Measurements from ENCODE around the gene APBB2. TPM values are rescaled to one million over a fixed set of nuclear protein-coding genes. Genes with fewer than 3 reads are reported as not detected.

Gene APBB2
- total and polyA plus RNA-seq, 2 donors (not counting 1 experiment from before 2014, with no cell fraction given) = 4.4 to 15.8 TPM

DNA sequence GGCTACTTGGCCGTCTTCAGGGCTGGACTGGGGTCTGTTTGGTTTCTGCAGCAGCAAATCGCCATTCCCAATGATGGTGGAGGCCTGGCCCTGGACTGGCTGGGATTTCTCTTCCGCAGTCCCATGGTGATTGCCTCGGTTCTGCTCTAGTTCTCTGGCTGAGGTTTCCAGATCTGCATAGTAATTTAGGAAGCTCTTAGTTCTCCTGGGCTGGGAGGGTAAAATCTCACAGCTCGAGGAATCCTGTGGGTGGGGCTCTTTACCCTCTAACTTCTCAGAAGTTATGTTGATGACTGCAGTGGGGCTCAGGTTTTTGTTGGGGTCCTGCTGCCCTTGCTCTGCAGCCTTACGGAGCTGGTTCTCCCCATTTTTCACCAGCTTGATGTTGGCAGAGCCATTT is 200.6 kb downstream of the APBB2 start:
- ChIA-PET CTCF (no interaction called here), POLR2A (no interaction called here)
- Histone ChIP-seq H2AFZ (ENCODE audit: insufficient read depth, low read depth, low read length, poor library complexity, severe bottlenecking) (no peak overlapping the region), H3K9ac (ENCODE audit: low read length) (no peak overlapping the region), H3K79me2 (ENCODE audit: control insufficient read depth, insufficient read depth, low read length) (no peaks in the 10 kb centered on the region), H3K27me3 (replicated peaks in 1 of 4; ENCODE audit: control extremely low read depth in 1 of 4, control insufficient read depth in 3 of 4, insufficient read depth in 4 of 4, low read length in 3 of 4) (peaks cover 0 to 3% (median 0%) of the 10 kb centered on the region in 4 experiments), H3K27ac (ENCODE audit: low read length in 2 of 2) (no peak overlapping the region), H3K36me3 (replicated peaks in 1 of 2; ENCODE audit: control extremely low read depth in 1 of 2, control insufficient read depth in 1 of 2, extremely low read depth in 1 of 2, insufficient read depth in 2 of 2, low read length in 1 of 2) (no peaks in the 10 kb centered on the region), H3K9me3 (ENCODE audit: control extremely low read depth in 1 of 3, control insufficient read depth in 2 of 3, insufficient read depth in 1 of 3, low read length in 2 of 3) (peaks cover 0 to 2% (median 0%) of the 10 kb centered on the region in 3 donors), H4K20me1 (ENCODE audit: control insufficient read depth, insufficient read depth, low read length, poor library complexity, severe bottlenecking) (no peaks in the 10 kb centered on the region), H3K4me3 (ENCODE audit: control extremely low read depth in 1 of 5, extremely low read depth in 1 of 5, insufficient read depth in 1 of 5, low read depth in 2 of 5, low read length in 4 of 5) (no peak overlapping the region), H3K4me1 (ENCODE audit: control insufficient read depth in 2 of 2, insufficient read depth in 2 of 2, low read length in 2 of 2) (no peaks in the 10 kb centered on the region), H3K4me2 (replicated peaks; ENCODE audit: low read depth, low read length, poor library complexity, severe bottlenecking) (no peak overlapping the region)
- 84% methylated on average over 4 of the region's 6 CpGs for WGBS (ENCODE audit: insufficient coverage)
- Mint-ChIP-seq H3K4me3 (no peak overlapping the region), H3K27ac (no peak overlapping the region), H3K4me1 (no peaks in the 10 kb centered on the region), H3K27me3 (no peaks in the 10 kb centered on the region), H3K9me3 (ENCODE audit: insufficient read depth) (no peaks in the 10 kb centered on the region)
- intact Hi-C loops (cut with micrococcal nuclease) = no loop called here
- DNase-seq (no peak), ATAC-seq (ENCODE audit: low read depth) (no peak)
- TF ChIP-seq EZH2 (IDR thresholded peaks at IDR 0.05; ENCODE audit: borderline replicate concordance, insufficient read depth, low read depth, low read length, poor library complexity, severe bottlenecking) = no peak
- TF ChIP-seq, protein P1, sequence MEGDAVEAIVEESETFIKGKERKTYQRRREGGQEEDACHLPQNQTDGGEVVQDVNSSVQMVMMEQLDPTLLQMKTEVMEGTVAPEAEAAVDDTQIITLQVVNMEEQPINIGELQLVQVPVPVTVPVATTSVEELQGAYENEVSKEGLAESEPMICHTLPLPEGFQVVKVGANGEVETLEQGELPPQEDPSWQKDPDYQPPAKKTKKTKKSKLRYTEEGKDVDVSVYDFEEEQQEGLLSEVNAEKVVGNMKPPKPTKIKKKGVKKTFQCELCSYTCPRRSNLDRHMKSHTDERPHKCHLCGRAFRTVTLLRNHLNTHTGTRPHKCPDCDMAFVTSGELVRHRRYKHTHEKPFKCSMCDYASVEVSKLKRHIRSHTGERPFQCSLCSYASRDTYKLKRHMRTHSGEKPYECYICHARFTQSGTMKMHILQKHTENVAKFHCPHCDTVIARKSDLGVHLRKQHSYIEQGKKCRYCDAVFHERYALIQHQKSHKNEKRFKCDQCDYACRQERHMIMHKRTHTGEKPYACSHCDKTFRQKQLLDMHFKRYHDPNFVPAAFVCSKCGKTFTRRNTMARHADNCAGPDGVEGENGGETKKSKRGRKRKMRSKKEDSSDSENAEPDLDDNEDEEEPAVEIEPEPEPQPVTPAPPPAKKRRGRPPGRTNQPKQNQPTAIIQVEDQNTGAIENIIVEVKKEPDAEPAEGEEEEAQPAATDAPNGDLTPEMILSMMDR (IDR thresholded peaks at IDR 0.05) = no peak

DNA sequence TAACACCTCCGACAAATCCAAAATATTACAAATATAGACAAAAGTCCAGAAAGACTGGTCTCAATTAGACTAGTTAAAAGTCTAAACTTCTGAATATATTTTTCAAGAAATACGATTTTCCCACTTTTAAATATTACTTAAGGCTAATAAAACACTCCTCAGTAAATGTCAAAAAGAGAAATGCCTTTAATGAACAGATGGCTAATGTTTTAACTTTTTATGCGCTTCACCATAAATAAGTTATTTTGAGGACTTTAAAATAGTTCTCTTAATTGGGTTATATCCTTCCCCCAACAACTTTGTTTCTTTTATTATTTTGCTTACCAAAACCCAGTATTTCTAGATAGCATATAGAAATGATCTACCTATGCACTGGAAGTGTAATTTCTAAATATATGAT is 201.4 kb downstream of the APBB2 start:
- Mint-ChIP-seq H3K27ac (no peak overlapping the region), H3K4me1 (no peaks in the 10 kb centered on the region), H3K4me3 (no peak overlapping the region), H3K27me3 (no peaks in the 10 kb centered on the region), H3K9me3 (ENCODE audit: insufficient read depth) (no peaks in the 10 kb centered on the region)
- intact Hi-C loops (cut with micrococcal nuclease) = no loop called here
- peaks cover 0 to 3% (median 0%) of the 10 kb centered on the region in 4 experiments for H3K27me3 ChIP-seq (replicated peaks in 1 of 4; ENCODE audit: control extremely low read depth in 1 of 4, control insufficient read depth in 3 of 4, insufficient read depth in 4 of 4, low read length in 3 of 4)
- no peak overlapping the region for H3K27ac ChIP-seq (ENCODE audit: low read length in 2 of 2)
- no peaks in the 10 kb centered on the region for H3K79me2 ChIP-seq (ENCODE audit: control insufficient read depth, insufficient read depth, low read length)
- DNase-seq (no peak), ATAC-seq (ENCODE audit: low read depth) (no peak)
- peaks cover 0 to 2% (median 0%) of the 10 kb centered on the region in 3 donors for H3K9me3 ChIP-seq (ENCODE audit: control extremely low read depth in 1 of 3, control insufficient read depth in 2 of 3, insufficient read depth in 1 of 3, low read length in 2 of 3)
- no peak overlapping the region for H2AFZ ChIP-seq (ENCODE audit: insufficient read depth, low read depth, low read length, poor library complexity, severe bottlenecking)
- TF ChIP-seq, protein P1 (IDR thresholded peaks at IDR 0.05) = no peak
- TF ChIP-seq EZH2 (IDR thresholded peaks at IDR 0.05; ENCODE audit: borderline replicate concordance, insufficient read depth, low read depth, low read length, poor library complexity, severe bottlenecking) = no peak
- POLR2A ChIA-PET = no interaction called here
- no peaks in the 10 kb centered on the region for H3K4me1 ChIP-seq (ENCODE audit: control insufficient read depth in 2 of 2, insufficient read depth in 2 of 2, low read length in 2 of 2)
- no peak overlapping the region for H3K4me3 ChIP-seq (ENCODE audit: control extremely low read depth in 1 of 5, extremely low read depth in 1 of 5, insufficient read depth in 1 of 5, low read depth in 2 of 5, low read length in 4 of 5)
- no peaks in the 10 kb centered on the region for H4K20me1 ChIP-seq (ENCODE audit: control insufficient read depth, insufficient read depth, low read length, poor library complexity, severe bottlenecking)
- CTCF ChIA-PET = no interaction called here
- H3K9ac ChIP-seq (ENCODE audit: low read length) = no peak overlapping the region
- no peak overlapping the region for H3K4me2 ChIP-seq (replicated peaks; ENCODE audit: low read depth, low read length, poor library complexity, severe bottlenecking)
- no peaks in the 10 kb centered on the region for H3K36me3 ChIP-seq (replicated peaks in 1 of 2; ENCODE audit: control extremely low read depth in 1 of 2, control insufficient read depth in 1 of 2, extremely low read depth in 1 of 2, insufficient read depth in 2 of 2, low read length in 1 of 2)
- no CpG with 5 or more reads among the region's 3 CpGs for WGBS (ENCODE audit: insufficient coverage)
